Limb (tissue), 2 donors: ENCODE results near the gene SLC39A6.
"Not testable (repeated sequence)": the region's sequence is repeated elsewhere in the genome, so short reads cannot be mapped to it uniquely, and the experiment has no call there.

Experiments
- DNase-seq, 2 donors: peaks; one replicate each; pipeline ENCODE4 v3.0.0-alpha.2; 2016; ENCODE audit errors: extremely low spot score in 2 of 2

SLC39A6 gene, protein sequence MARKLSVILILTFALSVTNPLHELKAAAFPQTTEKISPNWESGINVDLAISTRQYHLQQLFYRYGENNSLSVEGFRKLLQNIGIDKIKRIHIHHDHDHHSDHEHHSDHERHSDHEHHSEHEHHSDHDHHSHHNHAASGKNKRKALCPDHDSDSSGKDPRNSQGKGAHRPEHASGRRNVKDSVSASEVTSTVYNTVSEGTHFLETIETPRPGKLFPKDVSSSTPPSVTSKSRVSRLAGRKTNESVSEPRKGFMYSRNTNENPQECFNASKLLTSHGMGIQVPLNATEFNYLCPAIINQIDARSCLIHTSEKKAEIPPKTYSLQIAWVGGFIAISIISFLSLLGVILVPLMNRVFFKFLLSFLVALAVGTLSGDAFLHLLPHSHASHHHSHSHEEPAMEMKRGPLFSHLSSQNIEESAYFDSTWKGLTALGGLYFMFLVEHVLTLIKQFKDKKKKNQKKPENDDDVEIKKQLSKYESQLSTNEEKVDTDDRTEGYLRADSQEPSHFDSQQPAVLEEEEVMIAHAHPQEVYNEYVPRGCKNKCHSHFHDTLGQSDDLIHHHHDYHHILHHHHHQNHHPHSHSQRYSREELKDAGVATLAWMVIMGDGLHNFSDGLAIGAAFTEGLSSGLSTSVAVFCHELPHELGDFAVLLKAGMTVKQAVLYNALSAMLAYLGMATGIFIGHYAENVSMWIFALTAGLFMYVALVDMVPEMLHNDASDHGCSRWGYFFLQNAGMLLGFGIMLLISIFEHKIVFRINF

GRCh38 chr18:36129300-36130038 lies at the start of gene SLC39A6, which contains the start of gene ELP2:
Gene SLC39A6, minus strand, starts transcription at chr18:36129340. Its CDS starts 2,333 bp downstream, at chr18:36127007.
Gene ELP2, plus strand, starts transcription at chr18:36129899. Its CDS starts 35 bp downstream, at chr18:36129934.
- peak; percentile 96 to 98 for DNase-seq

GRCh38 chr18:36177913-36178312 lies 48.8 kb upstream of the SLC39A6 start:
- no peak for DNase-seq

DNA sequence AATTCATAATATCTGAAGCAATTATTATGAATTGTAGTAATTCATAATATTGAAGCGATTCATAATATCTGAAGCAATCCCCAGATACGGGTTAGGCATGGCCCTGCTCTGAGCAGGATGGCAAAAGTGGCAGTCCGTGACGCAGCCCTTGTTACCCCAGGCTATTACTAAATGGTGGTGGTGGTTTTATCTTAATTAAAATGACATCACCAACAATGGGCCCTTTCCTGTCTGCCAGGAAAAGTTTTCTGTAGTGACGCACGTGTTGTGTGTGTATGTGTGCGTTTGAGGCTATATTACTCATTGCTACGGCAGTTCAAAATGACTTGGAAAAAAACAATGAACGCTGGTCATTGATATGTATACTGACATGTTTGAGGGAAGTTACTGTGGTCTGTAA lies 47.6 kb upstream of the SLC39A6 start:
- DNase-seq: no peak

GRCh38 chr18:36176177-36176584 lies 47.0 kb upstream of the SLC39A6 start:
- no peak for DNase-seq

- DNase-seq: no peak
Observed at GRCh38 chr18:36175481-36175880, 46.3 kb upstream of the SLC39A6 start.

DNA sequence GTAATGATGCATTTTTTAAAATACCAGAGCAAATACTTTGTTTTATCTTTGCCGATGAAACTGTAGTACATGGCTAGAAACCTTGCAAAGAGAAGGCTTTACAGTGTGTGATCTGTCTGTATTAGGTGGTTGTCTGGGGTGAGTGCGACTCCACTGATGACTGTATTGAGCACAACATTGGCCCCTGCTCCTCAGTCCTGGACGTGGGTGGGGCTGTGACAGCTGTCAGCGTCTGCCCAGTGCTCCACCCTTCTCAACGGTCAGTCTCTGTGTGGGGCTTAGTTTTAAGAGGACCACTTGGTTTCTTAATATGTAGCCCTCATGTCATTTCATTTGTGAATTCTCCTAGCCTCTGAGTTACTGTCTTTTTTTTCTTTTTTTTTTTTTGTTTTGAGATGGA lies 40.8 kb upstream of the SLC39A6 start:
- DNase-seq: no peak

DNA sequence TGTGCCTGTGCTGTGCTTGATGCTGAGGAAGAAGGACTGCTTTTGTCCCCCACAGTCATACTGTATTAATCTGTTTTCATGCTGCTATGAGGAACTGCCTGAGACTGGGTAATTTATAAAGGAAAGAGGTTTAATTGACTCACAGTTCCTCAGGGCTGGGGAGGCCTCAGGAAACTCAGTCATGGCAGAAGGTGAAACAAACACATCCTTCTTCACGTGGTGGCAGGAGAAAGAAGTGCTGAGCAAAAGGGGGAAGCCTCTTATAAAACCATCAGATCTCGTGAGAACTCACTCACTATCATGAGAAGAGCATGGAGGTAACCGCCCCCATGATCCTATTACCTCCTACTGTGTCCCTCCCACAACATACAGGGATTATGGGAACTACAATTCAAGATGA lies 39.2 kb upstream of the SLC39A6 start:
- not testable (repeated sequence) for DNase-seq

DNA sequence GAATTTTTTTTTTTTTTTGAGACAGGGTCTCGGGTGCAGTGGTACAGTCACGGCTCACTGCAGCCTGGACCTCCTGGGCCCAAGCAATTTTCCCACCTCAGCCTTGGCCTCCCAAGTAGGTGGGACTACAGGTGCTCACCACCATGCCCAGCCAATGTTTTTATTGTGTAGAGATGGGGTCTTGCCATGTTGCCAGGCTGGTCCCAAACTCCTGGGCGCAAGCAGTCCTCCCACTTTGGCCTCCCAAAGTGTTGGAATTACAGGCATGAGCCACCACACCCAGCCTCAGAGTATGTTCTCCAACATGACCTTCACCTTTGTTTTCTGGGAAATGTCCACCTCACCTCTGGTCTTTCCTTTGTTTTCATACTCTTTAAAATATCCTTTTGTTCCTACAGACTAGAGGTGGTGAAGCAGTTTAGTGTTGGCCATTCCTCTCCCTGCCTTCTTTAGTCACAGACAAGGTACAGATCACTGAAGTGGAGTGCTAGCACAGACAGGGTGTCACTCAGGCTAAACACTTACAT lies 38.6 kb upstream of the SLC39A6 start:
- no peak for DNase-seq

DNA sequence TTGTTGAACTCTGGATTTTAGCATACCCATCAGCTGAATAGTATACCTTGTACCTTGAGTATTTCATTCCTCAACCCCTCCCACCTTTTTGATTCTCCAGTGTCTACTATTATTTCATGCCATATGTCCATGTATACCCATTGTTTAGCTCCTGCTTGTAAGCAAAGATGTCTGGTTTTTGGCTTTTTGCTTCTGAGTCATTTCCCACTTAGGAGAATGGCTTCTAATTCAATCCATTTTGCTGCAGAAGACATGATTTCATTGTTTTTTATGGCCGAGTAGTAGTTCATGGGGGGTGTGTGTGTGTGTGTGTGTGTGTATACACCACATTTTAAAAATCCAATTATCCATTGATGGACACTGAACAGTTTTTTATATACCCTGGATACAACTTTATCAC lies 33.8 kb upstream of the SLC39A6 start:
- DNase-seq: no peak

GRCh38 chr18:36160959-36161371 lies 31.8 kb upstream of the SLC39A6 start:
- DNase-seq: no peak

GRCh38 chr18:36158266-36158867 lies 29.2 kb upstream of the SLC39A6 start:
- no peak for DNase-seq

- no peak for DNase-seq
Observed at GRCh38 chr18:36157441-36157840, 28.3 kb upstream of the SLC39A6 start.

DNA sequence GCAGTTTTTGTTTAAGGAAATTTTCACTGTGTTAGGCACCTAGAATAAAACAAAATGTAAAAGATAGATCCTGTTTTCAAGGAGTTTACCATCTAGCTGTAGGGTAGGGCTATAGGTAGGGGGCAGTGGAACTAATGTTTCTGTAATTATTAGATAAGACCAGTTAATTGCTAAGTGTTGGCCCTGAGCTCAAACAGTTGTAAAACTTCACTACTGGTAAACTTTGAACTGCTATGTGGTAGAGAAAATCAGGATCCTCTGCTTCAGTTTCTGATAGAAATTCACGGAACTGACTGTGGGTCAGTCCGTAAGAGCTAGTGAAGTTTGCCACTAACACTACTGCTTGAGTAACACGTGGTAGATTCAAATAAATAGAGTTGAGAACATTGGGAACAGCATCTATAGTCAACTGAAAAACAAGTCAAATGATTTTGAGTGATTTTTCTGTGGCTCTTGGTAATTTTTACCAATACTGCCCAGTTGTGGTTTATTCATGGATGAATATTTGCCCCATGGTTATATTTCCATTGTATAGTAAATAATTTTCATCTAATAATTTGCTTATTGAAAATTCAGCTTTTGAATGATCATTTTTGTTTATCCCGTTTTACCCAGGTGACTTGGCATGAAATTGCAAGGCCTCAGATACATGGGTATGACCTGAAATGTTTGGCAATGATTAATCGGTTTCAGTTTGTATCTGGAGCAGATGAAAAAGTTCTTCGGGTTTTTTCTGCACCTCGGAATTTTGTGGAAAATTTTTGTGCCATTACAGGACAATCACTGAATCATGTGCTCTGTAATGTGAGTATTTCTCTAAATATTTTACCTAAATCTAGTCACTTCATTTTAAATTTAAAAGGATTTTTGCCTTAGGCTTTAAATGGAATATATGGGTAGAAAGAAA lies 27.0 kb upstream of the SLC39A6 start:
- DNase-seq: no peak

DNA sequence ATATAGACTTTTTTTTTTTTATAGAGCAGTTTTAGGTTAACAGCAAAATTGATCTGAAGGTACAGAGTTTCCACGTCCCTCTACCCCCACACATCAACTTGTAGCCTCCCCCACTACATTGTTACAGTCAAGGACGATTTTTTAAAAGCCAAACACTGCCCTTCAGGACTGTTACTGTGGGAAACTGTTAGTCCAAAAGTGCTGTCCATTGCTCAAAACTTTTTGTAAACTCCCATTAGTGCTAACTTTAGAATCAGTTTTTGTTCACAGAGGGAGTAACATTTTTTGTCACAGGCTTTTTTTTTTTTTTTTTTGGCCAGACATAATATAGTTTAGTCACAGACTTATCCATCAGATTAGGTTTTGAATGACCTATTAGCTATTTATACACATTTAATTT lies 24.6 kb upstream of the SLC39A6 start:
- no peak for DNase-seq

DNA sequence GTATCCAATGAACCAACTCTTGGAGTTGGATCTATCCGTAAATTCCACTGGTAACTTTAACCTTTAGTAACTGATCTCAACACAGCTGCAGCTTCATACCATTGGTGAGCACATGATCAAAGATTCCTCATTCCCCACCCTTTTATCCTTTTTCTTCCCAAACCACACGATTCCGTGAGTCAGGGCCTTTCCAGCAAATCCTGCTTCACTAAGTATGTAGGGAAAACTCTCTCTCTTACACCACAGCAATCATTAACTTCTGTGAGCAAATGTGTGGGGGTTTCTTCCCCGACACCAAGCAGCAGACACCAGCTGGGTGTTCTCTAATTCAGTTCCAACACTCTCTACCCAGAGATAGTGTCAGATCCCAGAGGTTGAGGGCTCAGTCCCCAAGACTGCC lies 24.1 kb upstream of the SLC39A6 start:
- DNase-seq: no peak

DNA sequence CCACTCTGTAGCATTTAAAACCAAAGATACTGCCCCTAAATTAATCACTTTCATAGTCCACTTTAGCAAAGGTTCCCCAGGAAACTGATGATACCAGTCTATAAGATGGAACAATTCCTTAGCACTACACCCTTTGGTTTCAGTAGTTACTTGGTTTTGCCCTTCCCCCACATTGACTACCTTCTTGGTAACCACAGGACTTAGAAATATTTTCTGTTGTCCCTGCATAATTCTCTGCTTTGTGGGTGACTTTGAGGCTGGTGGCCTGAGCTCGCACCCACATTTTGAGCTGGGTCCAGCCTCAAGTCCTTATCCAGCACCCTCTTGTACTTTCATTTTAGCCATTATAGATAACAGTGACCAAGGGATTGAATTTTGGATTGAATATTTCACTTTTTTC lies 23.6 kb upstream of the SLC39A6 start:
- DNase-seq: no peak

GRCh38 chr18:36149514-36150289 lies 20.6 kb upstream of the SLC39A6 start:
- DNase-seq: no peak

- no peak for DNase-seq
Observed at GRCh38 chr18:36143391-36143790, 14.3 kb upstream of the SLC39A6 start.

- no peak for DNase-seq
Observed at GRCh38 chr18:36142751-36143150, 13.6 kb upstream of the SLC39A6 start.
